HG03045 (cell line): Measurements from ENCODE around the gene SLC25A4.
"Not testable (repeated sequence)": the region's sequence is repeated elsewhere in the genome, so short reads cannot be mapped to it uniquely, and the experiment has no call there.

Experiments used
- ATAC-seq: cut with Tn5 transposase; IDR thresholded peaks from one replicate; pipeline ENCODE4 v1.9.1; 2021; ENCODE audit warnings: mild to moderate bottlenecking, moderate library complexity; ENCODE audit not compliant: unreplicated experiment

The SLC25A4 gene

DNA sequence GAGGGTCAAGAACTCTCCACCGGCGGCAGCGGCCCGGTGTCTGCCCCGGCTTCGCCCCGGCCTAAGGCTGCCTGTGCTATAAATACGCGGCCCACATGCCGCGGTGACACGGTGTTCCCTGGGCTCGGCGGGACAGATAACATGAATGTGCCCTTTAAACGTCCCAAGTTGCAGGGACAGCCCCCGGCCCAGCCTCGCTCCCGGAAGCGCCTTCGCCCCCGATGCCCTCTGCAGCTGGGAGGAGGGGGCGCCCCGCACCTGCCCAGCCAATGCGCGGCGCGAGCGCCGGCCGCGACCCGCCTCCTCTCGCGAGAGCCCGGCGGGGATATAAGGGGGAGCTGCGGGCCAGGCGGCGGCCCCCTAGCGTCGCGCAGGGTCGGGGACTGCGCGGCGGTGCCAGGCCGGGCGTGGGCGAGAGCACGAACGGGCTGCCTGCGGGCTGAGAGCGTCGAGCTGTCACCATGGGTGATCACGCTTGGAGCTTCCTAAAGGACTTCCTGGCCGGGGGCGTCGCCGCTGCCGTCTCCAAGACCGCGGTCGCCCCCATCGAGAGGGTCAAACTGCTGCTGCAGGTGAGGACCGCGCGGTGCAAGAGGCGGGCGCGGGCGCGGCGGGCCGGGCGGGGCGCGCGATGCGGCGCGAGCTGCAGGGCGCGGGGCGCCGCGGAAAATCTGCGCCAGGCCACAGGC, at the start of gene SLC25A4:
TSS of gene SLC25A4 (plus strand) at position 355 of the 689 bp plus-strand sequence. CDS start at position 462, 107 bp downstream.
- peak; percentile 95 for ATAC-seq

- no peak for ATAC-seq
Measured at GRCh38 chr4:185093603-185094002, 49.5 kb upstream of the SLC25A4 start.

DNA sequence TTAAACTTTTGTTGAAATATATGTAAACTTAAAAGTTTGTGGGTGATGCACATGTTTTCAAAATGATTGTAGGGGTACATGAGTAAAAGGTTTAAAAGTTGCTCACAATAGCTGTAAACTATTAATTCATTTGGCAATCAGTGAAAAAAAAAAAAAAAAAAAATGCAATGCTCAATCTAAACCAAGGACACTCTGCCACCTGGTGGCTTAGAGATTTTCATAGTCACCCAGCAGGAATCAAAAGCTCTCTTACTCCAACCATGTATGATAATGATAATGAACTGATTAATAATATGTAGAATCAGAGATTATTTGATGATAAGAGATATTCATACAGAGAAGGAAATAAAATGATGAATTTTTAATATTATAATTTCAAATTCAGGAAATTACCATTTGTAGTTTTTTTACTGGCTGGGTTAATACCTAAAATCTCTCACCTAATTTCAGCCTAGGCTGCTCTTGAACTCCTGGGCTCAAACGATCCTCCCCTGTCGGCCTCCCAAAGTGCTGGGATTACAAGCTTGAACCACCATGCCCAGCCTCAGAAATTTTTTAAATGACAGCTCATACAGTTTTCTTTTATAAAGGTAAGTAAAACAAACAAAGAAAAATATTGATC, 46.9 kb upstream of the SLC25A4 start:
- no peak for ATAC-seq

GRCh38 chr4:185098474-185098873, 44.6 kb upstream of the SLC25A4 start:
- ATAC-seq = no peak

DNA sequence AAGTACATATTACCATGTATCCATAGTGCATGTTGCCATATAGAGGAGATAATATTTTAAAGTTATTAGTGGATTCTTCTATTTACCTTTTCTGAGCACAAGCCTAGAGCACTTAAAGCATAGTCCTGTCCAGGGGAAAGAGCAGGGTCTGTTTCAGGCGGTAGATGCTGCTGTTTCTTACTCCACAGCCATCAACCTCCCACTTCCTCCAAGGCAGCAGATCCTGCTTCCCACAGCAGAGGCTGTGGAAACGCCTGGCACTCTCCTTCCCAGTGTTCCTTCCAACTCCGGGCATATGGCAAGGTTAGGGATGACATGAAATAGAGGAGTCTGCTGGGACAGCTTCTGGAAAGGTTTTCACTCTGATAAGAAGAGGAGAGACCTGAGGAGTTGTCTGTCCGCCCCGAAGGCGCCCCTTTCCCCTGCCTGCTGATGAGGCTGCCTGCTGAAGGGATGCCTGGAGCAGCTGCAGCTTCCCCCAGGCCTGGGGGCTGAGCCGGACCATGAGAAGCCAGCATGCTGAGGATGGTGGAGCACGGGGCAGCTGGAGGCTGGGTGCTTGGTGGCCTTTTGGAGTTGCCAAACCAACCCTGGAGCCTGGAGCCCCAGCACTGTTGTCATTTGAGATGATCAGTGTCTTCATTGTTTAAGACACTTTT, 43.9 kb upstream of the SLC25A4 start:
- ATAC-seq = no peak

DNA sequence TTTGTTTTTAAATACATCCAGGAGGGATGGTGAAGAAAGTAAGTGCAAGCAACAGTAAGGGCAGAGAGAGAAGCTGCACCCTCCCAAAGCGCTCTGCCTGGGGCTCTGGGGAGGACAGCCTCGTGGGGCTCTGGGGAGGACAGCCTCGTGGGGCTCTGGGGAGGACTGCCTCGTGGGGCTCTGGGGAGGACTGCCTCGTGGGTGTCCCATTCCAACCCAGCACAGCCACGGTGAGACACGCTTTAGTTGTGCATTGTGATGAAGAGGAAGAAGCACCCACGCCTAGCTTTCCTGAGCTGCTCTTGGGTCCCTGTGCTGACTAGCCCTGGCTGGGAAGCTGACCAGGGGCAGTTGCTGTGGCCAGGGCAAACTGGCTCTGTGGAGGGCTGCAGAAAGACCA, 43.1 kb upstream of the SLC25A4 start:
- ATAC-seq = no peak

DNA sequence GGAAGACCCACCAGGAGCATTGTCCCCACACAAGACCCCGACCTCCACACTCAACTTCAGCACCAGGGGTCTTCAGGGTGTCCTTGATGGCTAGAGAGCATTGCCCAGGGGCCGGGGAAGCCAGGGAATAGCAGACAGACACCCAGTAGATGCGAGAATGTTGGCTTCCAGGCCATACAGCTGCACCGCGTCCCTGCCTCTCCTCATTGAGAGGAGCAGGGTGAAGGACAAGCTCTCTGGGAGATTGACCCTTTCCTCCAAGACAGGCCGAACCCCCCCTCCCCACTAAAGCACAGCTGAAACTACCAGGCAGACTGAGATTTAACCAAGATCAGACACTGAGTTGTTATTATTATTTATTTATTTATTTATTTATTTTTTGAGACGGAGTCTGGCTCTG, 42.6 kb upstream of the SLC25A4 start:
- ATAC-seq = no peak

- no peak for ATAC-seq
Measured at GRCh38 chr4:185101354-185101890, 41.6 kb upstream of the SLC25A4 start.

GRCh38 chr4:185104733-185105132, 38.3 kb upstream of the SLC25A4 start:
- no peak for ATAC-seq

GRCh38 chr4:185106353-185106752, 36.7 kb upstream of the SLC25A4 start:
- no peak for ATAC-seq

GRCh38 chr4:185107574-185107973, 35.5 kb upstream of the SLC25A4 start:
- ATAC-seq = not testable (repeated sequence)

DNA sequence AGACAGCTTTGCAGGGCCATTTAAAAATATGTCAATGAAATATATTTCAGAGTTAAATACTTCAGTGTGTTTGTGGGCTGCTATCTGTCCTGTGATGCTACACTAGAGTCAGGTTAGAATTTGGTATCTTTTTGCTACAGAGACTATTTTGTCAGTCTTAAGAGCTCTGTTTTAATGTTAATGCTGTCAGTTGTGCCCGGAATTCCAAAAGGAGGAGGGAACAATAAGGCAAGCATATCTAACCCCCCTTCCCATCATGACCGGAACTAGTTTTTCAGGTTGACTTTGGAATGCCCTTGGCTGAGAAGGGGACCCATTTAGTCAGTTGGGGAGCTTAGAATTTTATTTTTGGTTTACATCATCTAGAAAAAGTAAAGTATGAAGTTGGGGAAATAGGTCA, 34.9 kb upstream of the SLC25A4 start:
- ATAC-seq = no peak

- ATAC-seq = no peak
Measured at GRCh38 chr4:185108669-185109068, 34.4 kb upstream of the SLC25A4 start.

DNA sequence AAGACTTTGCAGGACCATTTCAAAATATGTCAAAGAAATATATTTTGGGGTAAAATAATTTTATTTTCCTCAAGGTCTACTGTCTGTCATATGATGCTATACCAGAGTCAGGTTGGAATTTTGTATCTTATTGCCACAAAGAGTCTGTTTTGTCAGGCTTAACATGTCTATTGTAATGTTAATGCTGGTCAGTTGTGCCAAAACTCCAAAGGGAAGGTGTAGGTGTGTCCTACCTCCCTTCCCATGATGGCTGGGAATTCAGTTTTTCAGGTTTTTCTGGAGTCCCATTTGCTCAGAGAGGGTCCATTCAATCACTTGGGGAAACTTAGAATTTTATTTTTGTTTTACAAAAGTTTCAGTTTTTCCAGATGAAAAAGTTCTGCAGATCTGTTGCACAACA, 33.3 kb upstream of the SLC25A4 start:
- ATAC-seq = no peak

DNA sequence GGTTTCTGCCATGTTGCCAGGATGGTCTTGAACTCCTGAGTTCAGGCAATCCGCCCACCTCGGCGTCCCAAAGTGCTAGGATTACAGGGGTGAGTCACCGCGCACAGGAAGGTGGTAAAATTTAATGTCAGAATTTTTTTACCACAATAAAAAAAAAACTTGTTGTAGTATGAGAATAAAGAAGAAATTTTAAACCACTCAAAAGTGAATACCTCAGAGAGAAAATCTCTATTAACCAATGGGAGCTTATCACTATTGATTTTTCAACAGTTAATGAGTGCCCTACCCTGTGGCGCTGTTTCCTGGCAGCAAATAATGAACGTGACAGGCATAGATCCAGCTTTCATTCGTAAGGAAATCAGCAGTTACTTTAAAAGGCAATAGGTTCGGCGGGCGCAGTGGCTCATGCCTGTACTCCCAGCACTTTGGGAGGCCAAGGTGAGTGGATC, 32.7 kb upstream of the SLC25A4 start:
- no peak for ATAC-seq

- no peak for ATAC-seq
Measured at GRCh38 chr4:185112104-185112503, 31.0 kb upstream of the SLC25A4 start.

- no peak for ATAC-seq
Measured at GRCh38 chr4:185113340-185113739, 29.7 kb upstream of the SLC25A4 start.

DNA sequence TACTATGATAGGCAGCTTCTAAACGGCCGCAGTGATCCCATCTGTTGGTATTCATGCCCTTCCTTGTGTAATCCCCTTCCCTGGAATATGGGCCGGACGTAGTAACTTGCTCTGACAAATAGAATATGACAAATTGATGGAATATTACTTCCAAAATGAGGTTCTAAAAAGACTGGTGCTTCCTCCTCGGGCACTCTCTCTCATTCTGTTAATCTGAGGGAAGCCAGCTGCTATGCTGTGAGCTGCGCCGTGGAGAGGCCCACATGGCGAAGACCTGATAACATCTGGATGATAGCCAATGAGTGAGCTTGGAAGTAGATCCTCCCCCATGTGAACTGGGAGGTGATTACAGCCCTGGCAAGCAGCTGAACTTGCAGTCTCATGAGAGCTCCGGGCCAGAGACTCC, 27.2 kb upstream of the SLC25A4 start:
- ATAC-seq = no peak

GRCh38 chr4:185117300-185117934, 25.6 kb upstream of the SLC25A4 start:
- ATAC-seq = no peak

GRCh38 chr4:185118876-185119275, 24.2 kb upstream of the SLC25A4 start:
- no peak for ATAC-seq

DNA sequence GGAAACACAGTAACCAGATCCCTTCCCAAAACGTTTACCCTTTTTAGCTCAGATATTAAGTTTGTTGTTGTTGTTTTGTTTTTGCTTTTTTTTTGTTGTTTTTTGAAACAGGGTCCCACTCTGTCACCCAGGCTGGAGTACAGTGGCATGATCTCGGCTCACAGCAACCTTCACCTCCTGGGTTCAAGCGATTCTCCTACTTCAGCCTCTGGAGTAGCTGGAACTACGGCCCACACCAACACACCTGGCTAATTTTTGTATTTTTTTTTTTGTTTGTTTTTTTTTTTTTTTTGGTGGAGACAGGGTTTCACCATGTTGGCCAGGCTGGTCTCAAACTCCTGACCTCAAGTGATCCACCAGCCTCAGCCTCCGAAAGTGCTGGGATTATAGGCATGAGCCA, 23.6 kb upstream of the SLC25A4 start:
- ATAC-seq = not testable (repeated sequence)
